ENCODE data around the gene IRF2BPL.

DNA sequence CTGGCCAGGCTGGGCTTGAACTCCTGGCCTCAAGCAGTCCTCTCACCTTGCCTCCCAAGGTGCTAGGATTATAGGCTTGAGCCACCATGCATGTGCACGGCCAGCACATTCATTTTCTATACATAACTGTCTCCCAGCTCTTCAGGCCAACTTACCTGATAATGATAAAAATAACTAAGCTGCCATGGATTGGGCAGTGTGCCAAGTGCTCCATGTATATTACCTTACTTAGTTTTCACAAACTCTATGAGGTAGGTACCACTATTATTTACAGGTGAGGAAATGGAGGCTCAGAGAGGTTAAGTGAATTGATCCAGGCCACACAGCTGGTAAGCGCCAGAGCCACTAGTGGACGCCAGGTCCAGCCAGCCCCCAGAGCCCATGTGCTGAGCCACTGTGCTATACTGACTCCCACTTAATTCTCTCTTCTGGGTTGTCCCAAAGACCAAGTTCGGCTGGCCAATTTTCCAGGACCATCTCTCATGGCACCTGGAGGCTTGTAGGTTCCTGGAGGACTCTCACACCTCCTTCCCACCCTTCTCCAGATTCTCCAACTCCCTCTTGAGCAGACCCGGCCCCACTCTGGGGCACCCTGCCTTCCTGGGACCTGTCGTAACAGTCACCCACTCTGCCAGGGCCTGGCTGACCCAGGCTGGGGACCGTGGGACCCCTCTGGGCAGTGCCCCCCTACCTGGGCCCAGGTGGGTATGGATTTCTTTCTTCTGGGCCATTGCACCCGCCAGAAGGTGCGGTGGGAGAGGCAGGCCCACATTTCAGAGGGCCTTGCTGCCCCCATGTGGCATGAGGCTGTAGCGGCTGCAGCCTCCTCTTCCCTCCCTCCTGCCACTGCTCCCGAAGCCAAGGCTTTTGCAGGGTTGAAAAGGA is 39.4 kb upstream of the IRF2BPL start:
- TF ChIP-seq, protein P1, sequence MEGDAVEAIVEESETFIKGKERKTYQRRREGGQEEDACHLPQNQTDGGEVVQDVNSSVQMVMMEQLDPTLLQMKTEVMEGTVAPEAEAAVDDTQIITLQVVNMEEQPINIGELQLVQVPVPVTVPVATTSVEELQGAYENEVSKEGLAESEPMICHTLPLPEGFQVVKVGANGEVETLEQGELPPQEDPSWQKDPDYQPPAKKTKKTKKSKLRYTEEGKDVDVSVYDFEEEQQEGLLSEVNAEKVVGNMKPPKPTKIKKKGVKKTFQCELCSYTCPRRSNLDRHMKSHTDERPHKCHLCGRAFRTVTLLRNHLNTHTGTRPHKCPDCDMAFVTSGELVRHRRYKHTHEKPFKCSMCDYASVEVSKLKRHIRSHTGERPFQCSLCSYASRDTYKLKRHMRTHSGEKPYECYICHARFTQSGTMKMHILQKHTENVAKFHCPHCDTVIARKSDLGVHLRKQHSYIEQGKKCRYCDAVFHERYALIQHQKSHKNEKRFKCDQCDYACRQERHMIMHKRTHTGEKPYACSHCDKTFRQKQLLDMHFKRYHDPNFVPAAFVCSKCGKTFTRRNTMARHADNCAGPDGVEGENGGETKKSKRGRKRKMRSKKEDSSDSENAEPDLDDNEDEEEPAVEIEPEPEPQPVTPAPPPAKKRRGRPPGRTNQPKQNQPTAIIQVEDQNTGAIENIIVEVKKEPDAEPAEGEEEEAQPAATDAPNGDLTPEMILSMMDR (IDR thresholded peaks at IDR 0.05; ENCODE audit: borderline replicate concordance, extremely low read depth, low read length, poor library complexity, severe bottlenecking) = peak; percentile 87
- TF ChIP-seq EZH2 (IDR thresholded peaks at IDR 0.05; ENCODE audit: borderline replicate concordance, low read depth, low read length, severe bottlenecking) = no peak

Measured in DND-41 (cell line).